Gastrocnemius medialis (tissue), 4 donors: Measurements from ENCODE around the gene LDLRAD3. TPM values are rescaled to one million over a fixed set of nuclear protein-coding genes. Genes with fewer than 3 reads are reported as not detected.

Source experiments
- ATAC-seq, 2 donors: fragments of 150-250 bp; one replicate each; pipeline ENCODE4 v1.9.1; 2016
- DNase-seq, 2 donors: peaks; one replicate each; pipeline ENCODE4 v3.0.0-alpha.2; 2019
- H3K27ac ChIP-seq, 4 donors: fragments of 200-600 bp; sonication (generic); 1 replicate in 1 of 4; 2 replicates in 3 of 4; pipeline ENCODE4 v1.5.1; 2016 to 2018; ENCODE audit warnings: mild to moderate bottlenecking in 2 of 4, moderate library complexity in 1 of 4
- H3K27me3 ChIP-seq, 3 donors: fragments of 200-600 bp; sonication (generic) in 2 of 3; 1 replicate in 1 of 3; 2 replicates in 2 of 3; pipeline versions ENCODE4 v1.5.1 to v1.6.0; 2016 to 2019; ENCODE audit warnings: mild to moderate bottlenecking in 1 of 3, moderate library complexity in 1 of 3
- H3K36me3 ChIP-seq, 2 donors: fragments of 200-600 bp; sonication (generic) in 1 of 2; one replicate each; pipeline ENCODE4 v1.5.1; 2017 to 2018
- H3K4me1 ChIP-seq, 2 donors: fragments of 200-600 bp; sonication (generic) in 1 of 2; one replicate each; pipeline ENCODE4 v1.5.1; 2016 to 2017; ENCODE audit warnings: mild to moderate bottlenecking in 2 of 2
- H3K4me3 ChIP-seq, 4 donors: fragments of 200-600 bp; sonication (generic) in 3 of 4; 1 replicate in 1 of 4; 2 replicates in 3 of 4; pipeline ENCODE4 v1.5.1; 2016 to 2019; ENCODE audit warnings: mild to moderate bottlenecking in 2 of 4
- H3K9me3 ChIP-seq, 3 donors: fragments of 200-600 bp; sonication (generic) in 2 of 3; 1 replicate in 1 of 3; 2 replicates in 2 of 3; pipeline ENCODE4 v1.5.1; 2016 to 2019
- CTCF ChIP-seq, 5 experiments: fragments of 450-650 bp in 3 of 5; fragments of 200-600 bp in 2 of 5; sonication (generic) in 2 of 5; IDR thresholded peaks in 4 of 5; conservative IDR thresholded peaks in 1 of 5; 1 replicate in 4 of 5; 2 replicates in 1 of 5; pipeline ENCODE4 v1.5.1; 2016 to 2019; ENCODE audit warnings: antibody characterized with exemption in 5 of 5, mild to moderate bottlenecking in 3 of 5, moderate library complexity in 3 of 5
- POLR2A ChIP-seq, 2 donors: fragments of 450-650 bp; IDR thresholded peaks; one replicate each; pipeline ENCODE4 v1.6.1; 2017; ENCODE audit warnings: antibody characterized with exemption in 2 of 2, mild to moderate bottlenecking in 2 of 2, moderate library complexity in 2 of 2
- in situ Hi-C, 4 donors: fragments of 200-750 bp; cut with MboI; loops; one replicate each; pipeline versions ENCODE4 v1.15.0 to v1.8.0; 2017; ENCODE audit warnings: low sequenced_read_pairs in 4 of 4
- intact Hi-C: fragments of 100-400 bp; cut with DNase I; formaldehyde crosslinking; loops from one replicate; pipeline ENCODE4 v1.15.1; 2023; ENCODE audit warnings: low total_unique reads
- total RNA-seq, 4 donors: library from RNA; depleted of rRNA; stranded (reverse); fragments of >200 nt; gene quantifications; one replicate each; pipeline versions ENCODE4 v1.1.0 to v1.2.3, GENCODE V29; 2016

Gene LDLRAD3
- total RNA-seq, 4 donors from 2014 or later, result 6.1 to 12.8 (median 11.8) TPM

DNA sequence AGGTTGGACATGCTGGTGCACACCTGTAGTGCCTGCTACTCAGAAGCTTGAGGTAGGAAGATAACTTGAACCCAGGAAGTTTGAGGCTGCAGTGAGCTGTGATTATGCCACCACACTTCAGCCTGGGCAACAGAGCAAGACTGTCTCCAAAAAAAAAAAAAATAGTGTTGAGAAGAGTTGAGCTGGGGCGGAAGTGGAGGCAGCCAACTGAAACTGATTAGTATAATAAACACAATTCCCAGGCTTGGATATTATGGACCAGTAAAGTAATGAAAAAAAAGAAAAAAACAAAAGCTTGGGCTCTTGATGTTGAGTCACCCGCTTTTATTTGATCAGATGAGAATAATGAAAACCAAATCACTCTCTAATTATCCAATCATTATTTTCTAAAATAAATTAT, 21.0 kb downstream of the LDLRAD3 start:
- no peaks in the 10 kb centered on the region for H3K36me3 ChIP-seq
- ATAC-seq (no peak), DNase-seq (no peak)
- no peaks in the 10 kb centered on the region for H3K27me3 ChIP-seq
- intact Hi-C loops, result no loop called here
- no peak overlapping the region for H3K4me3 ChIP-seq
- H3K27ac ChIP-seq, result no peak overlapping the region
- in situ Hi-C loops, result no loop called here
- TF ChIP-seq POLR2A (IDR thresholded peaks at IDR 0.05), result no peak
- H3K4me1 ChIP-seq, result peaks cover 0 to 7% of the 10 kb centered on the region in 2 donors
- no peaks in the 10 kb centered on the region for H3K9me3 ChIP-seq

DNA sequence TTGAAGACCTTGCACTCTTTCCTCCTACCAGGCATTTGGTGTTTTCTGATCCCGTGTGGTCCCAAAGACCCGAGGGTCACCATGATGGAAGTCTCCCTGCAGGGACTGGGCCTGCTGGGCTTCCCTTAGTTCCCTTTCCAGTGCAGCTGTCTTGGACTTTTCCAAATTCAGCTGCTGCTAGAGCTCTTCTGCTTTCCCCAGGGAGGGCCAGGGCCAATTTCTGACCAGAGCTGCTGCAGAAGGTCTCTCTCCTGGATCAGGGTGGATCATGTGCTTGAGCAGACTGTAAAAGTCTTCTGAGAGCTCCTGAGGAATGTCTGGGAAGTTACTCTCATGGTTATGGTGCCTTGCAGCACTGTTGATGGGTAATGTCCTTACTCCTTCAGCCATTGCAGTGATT, 23.2 kb downstream of the LDLRAD3 start:
- Histone ChIP-seq H3K36me3 (no peaks in the 10 kb centered on the region), H3K27me3 (no peaks in the 10 kb centered on the region), H3K4me1 (peaks cover 0 to 7% of the 10 kb centered on the region in 2 donors), H3K27ac (no peak overlapping the region), H3K4me3 (no peak overlapping the region), H3K9me3 (no peaks in the 10 kb centered on the region)
- intact Hi-C loops, result no loop called here
- no peak for DNase-seq
- in situ Hi-C loops, result no loop called here
- no peak for TF ChIP-seq POLR2A (IDR thresholded peaks at IDR 0.05)
- no peak for TF ChIP-seq CTCF (IDR thresholded peaks at IDR 0.05 in 4 of 5, conservative IDR thresholded peaks at IDR 0.05 in 1 of 5)
- no peak for ATAC-seq

GRCh38 chr11:35968386-35969088, 24.7 kb downstream of the LDLRAD3 start:
- H3K27ac ChIP-seq, result no peak overlapping the region
- H3K9me3 ChIP-seq, result no peaks in the 10 kb centered on the region
- peaks cover 0 to 7% of the 10 kb centered on the region in 2 donors for H3K4me1 ChIP-seq
- no peaks in the 10 kb centered on the region for H3K36me3 ChIP-seq
- H3K27me3 ChIP-seq, result no peaks in the 10 kb centered on the region
- no peak overlapping the region for H3K4me3 ChIP-seq
- DNase-seq (no peak), ATAC-seq (peak in 1 of 2 donors; percentile 57)
- in situ Hi-C loops (no loop called here), intact Hi-C loops (no loop called here)
- TF ChIP-seq POLR2A (IDR thresholded peaks at IDR 0.05) (no peak), CTCF (IDR thresholded peaks at IDR 0.05 in 4 of 5, conservative IDR thresholded peaks at IDR 0.05 in 1 of 5) (no peak)

DNA sequence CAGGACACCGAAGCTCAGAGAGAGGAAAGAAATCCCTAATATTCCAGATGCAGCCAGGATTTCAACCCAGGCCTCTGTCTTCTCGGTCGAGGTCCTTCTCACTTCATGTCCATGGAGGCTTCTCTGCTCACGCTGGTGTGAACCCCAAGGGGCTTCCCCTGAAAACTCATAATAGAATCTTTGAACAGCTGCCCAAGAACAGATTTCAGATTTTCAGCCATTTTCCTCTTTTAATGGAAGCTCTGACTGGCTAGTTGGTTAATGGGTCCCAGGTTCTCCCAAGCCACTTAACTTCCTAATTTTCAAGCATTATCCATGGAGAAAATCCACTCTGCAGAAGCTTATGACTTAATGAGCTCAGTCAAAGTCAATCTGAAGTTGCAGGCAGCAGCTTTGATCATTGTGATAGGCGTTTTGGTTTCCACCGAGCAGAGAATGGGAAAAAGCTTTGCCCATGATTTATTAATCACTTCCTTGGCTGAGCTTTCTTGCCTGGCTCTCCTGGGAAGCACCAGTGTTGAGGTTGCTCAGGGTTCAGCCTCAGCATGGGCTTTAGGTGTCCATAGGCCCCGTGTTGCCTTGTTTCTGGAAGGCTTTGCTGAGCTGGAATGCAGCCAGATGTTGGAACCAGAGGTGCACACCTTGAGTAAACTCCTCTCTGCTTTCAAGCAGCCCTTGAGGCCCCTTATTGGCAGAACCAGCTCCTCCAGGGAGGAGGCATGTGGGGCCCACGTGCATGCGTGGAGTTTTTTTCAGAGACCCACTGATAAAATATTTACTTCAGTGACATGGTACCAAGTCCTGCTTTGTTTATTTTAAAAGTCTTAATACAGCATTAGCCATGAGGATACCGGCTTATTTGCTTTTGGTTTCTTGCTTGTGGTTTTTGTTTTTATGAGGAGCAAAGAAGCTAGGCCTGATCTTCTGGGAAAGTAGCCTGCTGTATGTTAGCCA, 25.5 kb downstream of the LDLRAD3 start:
- no peak overlapping the region for H3K27ac ChIP-seq
- intact Hi-C loops, result no loop called here
- no peak overlapping the region for H3K4me3 ChIP-seq
- DNase-seq (no peak), ATAC-seq (no peak)
- H3K4me1 ChIP-seq, result peaks cover 0 to 7% of the 10 kb centered on the region in 2 donors
- in situ Hi-C loops, result no loop called here
- H3K36me3 ChIP-seq, result no peaks in the 10 kb centered on the region
- H3K27me3 ChIP-seq, result no peaks in the 10 kb centered on the region
- no peaks in the 10 kb centered on the region for H3K9me3 ChIP-seq
- TF ChIP-seq POLR2A (IDR thresholded peaks at IDR 0.05) (no peak), CTCF (IDR thresholded peaks at IDR 0.05 in 4 of 5, conservative IDR thresholded peaks at IDR 0.05 in 1 of 5) (no peak)

- in situ Hi-C loops (no loop called here), intact Hi-C loops (no loop called here)
- no peak overlapping the region for H3K27ac ChIP-seq
- H3K4me3 ChIP-seq, result no peak overlapping the region
- DNase-seq (no peak), ATAC-seq (no peak)
- H3K27me3 ChIP-seq, result no peaks in the 10 kb centered on the region
- no peaks in the 10 kb centered on the region for H3K9me3 ChIP-seq
- TF ChIP-seq CTCF (IDR thresholded peaks at IDR 0.05 in 4 of 5, conservative IDR thresholded peaks at IDR 0.05 in 1 of 5) (no peak), POLR2A (IDR thresholded peaks at IDR 0.05) (no peak)
- no peaks in the 10 kb centered on the region for H3K36me3 ChIP-seq
- H3K4me1 ChIP-seq, result peaks cover 0 to 14% of the 10 kb centered on the region in 2 donors
Observed at GRCh38 chr11:35970445-35970844, 26.6 kb downstream of the LDLRAD3 start.
